Vagina (tissue), 2 donors: ENCODE results near the gene DEPDC7.

Source experiments
- POLR2A ChIP-seq, 2 donors: fragments of 450-650 bp; IDR thresholded peaks; one replicate each; pipeline ENCODE4 v1.6.1; 2017; ENCODE audit warnings: antibody characterized with exemption in 2 of 2, mild to moderate bottlenecking in 2 of 2, moderate library complexity in 2 of 2
- POLR2AphosphoS5 ChIP-seq, 2 donors: sonication (generic); formaldehyde crosslinking; IDR thresholded peaks; one replicate each; pipeline ENCODE4 v1.9.0; 2017; ENCODE audit warnings: antibody characterized with exemption in 2 of 2, mild to moderate bottlenecking in 2 of 2, low read depth in 1 of 2; ENCODE audit not compliant: insufficient read depth in 1 of 2
- TF ChIP-seq, protein P1 (sequence below), 3 experiments: fragments of 450-650 bp in 2 of 3; fragments of 200-600 bp in 1 of 3; sonication (generic) in 1 of 3; IDR thresholded peaks; one replicate each; pipeline ENCODE4 v1.5.1; 2017 to 2019; ENCODE audit warnings: antibody characterized with exemption in 3 of 3, mild to moderate bottlenecking in 2 of 3, moderate library complexity in 2 of 3

DNA sequence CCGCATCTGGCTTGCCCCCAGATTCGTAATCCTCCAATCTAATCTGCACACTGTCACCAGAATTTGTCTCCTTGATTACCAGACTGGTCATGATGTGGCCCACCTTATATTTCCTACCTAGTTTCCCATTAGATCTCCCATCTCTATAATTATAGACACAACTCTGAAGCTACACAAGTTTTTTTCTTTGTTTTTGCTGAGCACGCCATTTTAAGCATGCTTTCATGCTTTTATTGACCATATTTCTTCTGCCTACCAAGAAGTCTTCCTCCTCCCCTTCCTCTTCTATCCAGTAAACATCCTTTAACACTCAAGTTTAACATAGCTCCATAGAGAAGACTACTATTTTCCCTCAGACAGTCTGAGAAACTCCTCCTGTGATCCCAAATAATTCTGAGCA is 24.3 kb upstream of the DEPDC7 start:
- TF ChIP-seq, protein P1, sequence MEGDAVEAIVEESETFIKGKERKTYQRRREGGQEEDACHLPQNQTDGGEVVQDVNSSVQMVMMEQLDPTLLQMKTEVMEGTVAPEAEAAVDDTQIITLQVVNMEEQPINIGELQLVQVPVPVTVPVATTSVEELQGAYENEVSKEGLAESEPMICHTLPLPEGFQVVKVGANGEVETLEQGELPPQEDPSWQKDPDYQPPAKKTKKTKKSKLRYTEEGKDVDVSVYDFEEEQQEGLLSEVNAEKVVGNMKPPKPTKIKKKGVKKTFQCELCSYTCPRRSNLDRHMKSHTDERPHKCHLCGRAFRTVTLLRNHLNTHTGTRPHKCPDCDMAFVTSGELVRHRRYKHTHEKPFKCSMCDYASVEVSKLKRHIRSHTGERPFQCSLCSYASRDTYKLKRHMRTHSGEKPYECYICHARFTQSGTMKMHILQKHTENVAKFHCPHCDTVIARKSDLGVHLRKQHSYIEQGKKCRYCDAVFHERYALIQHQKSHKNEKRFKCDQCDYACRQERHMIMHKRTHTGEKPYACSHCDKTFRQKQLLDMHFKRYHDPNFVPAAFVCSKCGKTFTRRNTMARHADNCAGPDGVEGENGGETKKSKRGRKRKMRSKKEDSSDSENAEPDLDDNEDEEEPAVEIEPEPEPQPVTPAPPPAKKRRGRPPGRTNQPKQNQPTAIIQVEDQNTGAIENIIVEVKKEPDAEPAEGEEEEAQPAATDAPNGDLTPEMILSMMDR (IDR thresholded peaks at IDR 0.05): no peak
- TF ChIP-seq POLR2A (IDR thresholded peaks at IDR 0.05): no peak
- no peak for TF ChIP-seq POLR2AphosphoS5 (IDR thresholded peaks at IDR 0.05; ENCODE audit: insufficient read depth in 1 of 2, low read depth in 1 of 2)
